HG02642 (cell line): ENCODE data around the gene ERVK3-1.
A peak's percentile ranks its signal among the peaks of the same experiment; 100 is the strongest.
"Not testable (repeated sequence)": the region's sequence is repeated elsewhere in the genome, so short reads cannot be mapped to it uniquely, and the experiment has no call there.

Experiments
- ATAC-seq: cut with Tn5 transposase; IDR thresholded peaks from one replicate; pipeline ENCODE4 v1.9.1; 2021; ENCODE audit warnings: mild to moderate bottlenecking; ENCODE audit not compliant: unreplicated experiment, poor library complexity

The ERVK3-1 gene

GRCh38 chr19:58304255-58304654 is 922 bp upstream of the ERVK3-1 start:
- ATAC-seq = no peak

DNA sequence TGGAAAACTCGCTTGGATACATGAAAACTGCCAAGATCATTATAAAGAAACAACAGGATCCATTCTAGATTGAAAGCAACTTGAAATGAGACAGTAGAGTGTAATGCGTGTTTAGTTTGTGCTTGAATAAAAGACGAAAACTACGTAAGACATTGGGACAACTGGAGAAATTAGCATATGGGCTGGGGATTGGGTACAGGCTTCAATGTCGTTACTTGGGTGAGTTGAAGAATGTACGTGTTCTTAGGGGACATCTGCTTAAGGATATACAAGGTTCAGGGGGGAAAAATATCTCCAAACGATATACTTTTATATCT is 471 bp upstream of the ERVK3-1 start:
- peak; percentile 3 for ATAC-seq

DNA sequence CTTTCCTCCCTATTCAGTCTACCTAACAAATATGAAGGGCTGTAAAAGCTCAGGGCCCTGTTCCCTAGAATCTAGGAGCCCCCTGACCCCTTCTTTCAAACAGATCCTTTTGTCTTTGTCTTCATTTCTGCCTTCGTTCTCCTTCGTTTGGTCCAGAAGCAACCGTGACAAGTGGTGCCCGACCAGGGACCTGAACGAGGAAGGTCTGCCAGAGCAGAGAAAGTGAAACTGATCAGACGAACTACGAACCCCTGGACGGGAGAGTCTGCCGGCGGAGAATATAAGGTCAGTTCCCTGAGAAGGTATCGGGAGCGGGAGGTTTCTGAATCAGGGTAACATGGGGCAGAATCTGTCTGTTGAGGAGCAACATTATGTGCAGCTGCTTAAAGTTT is 751 bp downstream of the ERVK3-1 start:
- ATAC-seq = no peak

DNA sequence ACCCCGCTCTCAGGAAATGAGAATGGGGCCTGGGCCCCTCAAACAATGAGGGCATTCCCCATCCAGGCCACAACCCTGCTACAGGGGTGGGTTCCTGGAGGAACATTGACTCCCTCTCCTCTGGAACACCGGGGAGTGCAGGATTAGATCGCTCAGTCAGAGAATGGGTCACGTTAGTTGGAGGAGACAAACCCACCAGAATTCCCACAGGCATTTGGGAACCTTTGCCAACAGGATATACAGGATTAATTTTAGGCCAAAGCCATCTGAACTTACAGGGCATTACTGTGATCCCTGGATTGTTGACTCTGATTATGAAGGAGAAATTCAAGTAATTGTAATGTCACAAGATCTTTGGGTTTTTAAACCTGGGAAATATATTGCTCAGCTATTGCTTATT is 2.6 kb downstream of the ERVK3-1 start:
- no peak for ATAC-seq

DNA sequence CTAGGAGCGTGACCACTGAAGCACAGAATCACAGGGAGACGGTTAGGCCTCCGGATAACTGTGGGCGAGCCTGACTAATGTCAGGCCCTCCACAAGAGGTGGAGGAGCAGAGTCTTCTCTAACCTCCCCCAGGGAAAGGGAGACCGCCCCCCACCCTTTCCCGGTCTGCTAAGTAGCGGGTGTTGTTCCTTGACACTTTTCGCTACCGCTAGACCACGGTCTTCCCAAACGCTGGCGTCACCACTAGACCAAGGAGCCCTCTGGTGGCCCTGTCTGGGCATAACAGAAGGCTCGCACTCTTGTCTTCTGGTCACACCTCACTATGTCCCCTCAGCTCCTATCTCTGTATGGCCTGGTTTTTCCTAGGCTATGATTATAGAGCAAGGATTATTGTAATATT is 5.5 kb downstream of the ERVK3-1 start:
- ATAC-seq = not testable (repeated sequence)

GRCh38 chr19:58311345-58311865 is 6.2 kb downstream of the ERVK3-1 start:
- ATAC-seq = no peak

DNA sequence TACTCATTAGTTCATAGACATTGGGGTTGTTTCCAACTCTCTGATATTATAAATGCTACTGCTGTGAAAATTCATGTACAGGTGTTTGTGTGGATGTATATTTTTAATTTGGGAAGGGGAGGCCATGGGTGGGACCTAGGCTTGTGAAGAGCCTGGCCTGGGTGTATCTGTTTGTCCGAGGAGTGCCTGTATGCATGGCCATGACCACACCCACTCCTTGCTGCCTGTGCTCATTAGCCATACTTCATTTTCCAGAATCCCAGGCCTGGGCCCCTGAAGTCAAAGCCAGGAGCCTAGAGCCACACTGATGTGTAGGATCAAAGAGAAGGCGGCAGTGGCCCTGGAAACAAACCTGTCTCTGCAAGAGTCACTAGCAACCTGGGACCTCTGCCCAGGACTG is 10.4 kb downstream of the ERVK3-1 start:
- ATAC-seq = no peak

GRCh38 chr19:58317476-58318072 is 12.4 kb downstream of the ERVK3-1 start:
- no peak for ATAC-seq

GRCh38 chr19:58318297-58318696 is 13.1 kb downstream of the ERVK3-1 start:
- no peak for ATAC-seq

GRCh38 chr19:58319241-58319640 is 14.1 kb downstream of the ERVK3-1 start:
- ATAC-seq = no peak

- no peak for ATAC-seq
These were observed 20.3 kb downstream of the ERVK3-1 start for GRCh38 chr19:58325311-58326022.

DNA sequence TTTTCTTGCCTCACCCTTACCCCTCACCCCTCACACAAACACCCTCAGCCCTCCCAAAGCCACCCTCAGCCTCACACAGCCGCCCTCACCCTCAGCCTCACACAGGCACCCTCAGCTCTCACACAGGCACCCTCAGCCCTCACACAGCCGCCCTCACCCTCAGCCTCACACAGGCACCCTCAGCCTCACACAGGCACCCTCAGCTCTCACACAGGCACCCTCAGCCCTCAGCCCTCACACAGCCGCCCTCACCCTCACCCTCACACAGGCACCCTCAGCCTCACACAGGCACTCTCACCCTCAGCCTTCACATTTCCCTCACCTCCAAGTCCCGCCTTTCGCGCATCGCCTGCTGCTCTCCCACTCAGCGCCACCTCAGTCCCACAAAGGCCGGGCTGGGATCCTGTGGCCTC is 21.3 kb downstream of the ERVK3-1 start:
- peak; percentile 1 for ATAC-seq

- peak; percentile 88 for ATAC-seq
These were observed 21.9 kb downstream of the ERVK3-1 start, which contains the start of gene ZSCAN22 for GRCh38 chr19:58326914-58327726. Gene ZSCAN22, plus strand, starts transcription at chr19:58326994. Its CDS starts 7,809 bp downstream, at chr19:58334803.

- no peak for ATAC-seq
These were observed 23.8 kb downstream of the ERVK3-1 start for GRCh38 chr19:58328999-58329398.

DNA sequence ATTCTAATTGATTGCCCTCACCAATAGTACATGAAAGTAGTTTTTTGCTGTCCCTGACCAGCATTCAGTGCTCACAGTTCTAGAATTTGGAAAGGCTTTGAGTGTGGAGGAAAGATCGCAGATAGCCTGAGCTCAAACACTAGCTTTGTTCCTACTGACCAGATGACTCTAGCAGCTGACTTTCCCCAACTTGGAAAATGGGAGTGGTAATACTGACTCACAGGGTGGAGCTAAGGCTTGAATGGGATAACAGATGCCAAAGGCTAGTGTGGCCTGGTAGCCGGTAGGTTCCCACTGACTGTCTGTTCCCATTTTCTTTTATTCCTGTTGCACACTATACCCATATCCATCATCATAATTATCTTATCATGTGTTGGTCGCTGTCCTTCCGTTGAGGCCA is 25.3 kb downstream of the ERVK3-1 start:
- ATAC-seq = no peak

- no peak for ATAC-seq
These were observed 27.5 kb downstream of the ERVK3-1 start for GRCh38 chr19:58332697-58333096.

GRCh38 chr19:58334691-58335249 is 29.6 kb downstream of the ERVK3-1 start:
- no peak for ATAC-seq

DNA sequence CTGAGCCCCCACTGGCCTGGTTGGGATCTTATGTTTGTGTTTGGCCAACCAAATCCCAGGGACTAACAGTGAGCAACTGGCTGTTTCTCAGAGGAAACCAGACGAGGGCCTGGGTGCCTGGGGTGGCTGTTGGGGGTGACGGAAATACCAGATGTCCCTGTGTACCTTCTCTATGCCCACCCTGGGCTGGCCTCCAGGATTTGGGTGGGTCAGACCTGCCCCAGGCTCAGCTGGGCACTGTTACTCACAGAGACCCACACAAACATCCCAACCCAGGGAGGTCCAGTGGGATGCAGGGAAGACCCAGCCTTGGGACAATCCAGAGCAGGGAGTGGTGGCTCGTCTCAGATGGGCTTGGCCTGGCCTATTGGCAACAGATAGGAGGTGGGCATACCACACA is 30.5 kb downstream of the ERVK3-1 start:
- no peak for ATAC-seq

DNA sequence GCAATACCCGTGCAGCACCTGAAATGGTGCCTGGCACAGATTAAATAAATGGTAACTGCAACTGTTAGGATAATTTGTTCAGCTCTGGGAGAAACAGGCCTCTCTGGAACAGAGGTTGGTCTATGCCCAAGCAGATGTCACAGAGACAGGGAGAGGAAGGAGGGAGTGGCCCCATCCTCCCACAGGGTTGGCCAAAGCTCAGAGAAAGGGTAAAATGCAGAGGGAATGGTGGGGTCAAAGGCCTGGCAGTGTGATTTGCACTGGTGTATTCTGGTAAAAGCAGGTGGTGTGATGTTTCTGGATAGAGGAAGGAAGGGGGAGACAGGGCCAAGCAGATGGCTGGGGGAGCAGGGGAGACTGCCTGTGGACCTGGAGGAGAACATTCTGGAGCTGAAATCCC is 31.0 kb downstream of the ERVK3-1 start:
- ATAC-seq = no peak

GRCh38 chr19:58336820-58337219 is 31.6 kb downstream of the ERVK3-1 start:
- ATAC-seq = no peak

GRCh38 chr19:58338336-58338735 is 33.2 kb downstream of the ERVK3-1 start:
- no peak for ATAC-seq
